HG03469 (cell line): ENCODE results near the gene CHD2.
A peak's percentile ranks its signal among the peaks of the same experiment; 100 is the strongest.
"Not testable (repeated sequence)": the region's sequence is repeated elsewhere in the genome, so short reads cannot be mapped to it uniquely, and the experiment has no call there.

Experiments
- ATAC-seq: cut with Tn5 transposase; IDR thresholded peaks from one replicate; pipeline ENCODE4 v1.9.1; 2021; ENCODE audit warnings: mild to moderate bottlenecking, moderate library complexity, moderate number of reproducible peaks; ENCODE audit not compliant: unreplicated experiment

The CHD2 gene

DNA sequence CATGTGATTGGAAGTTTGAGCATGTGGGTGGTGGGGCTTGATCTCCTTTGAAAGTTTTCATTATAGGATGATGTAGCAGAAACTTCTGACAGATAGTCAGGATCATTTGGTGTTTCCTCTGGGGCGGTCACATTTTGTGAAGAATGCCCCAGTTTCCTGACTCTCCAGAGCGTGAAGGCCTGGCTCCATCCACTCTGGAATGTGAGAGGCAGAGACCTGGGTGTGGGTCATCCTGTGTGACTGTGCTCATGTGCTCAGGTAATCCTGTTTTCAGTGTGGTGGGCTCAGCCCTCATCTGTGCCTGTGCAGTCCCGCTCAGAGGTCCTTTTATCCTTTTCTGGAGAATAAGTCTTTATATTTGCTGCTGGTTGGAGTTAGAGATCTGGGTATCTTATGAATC, 107.9 kb downstream of the CHD2 start:
- ATAC-seq, result no peak

DNA sequence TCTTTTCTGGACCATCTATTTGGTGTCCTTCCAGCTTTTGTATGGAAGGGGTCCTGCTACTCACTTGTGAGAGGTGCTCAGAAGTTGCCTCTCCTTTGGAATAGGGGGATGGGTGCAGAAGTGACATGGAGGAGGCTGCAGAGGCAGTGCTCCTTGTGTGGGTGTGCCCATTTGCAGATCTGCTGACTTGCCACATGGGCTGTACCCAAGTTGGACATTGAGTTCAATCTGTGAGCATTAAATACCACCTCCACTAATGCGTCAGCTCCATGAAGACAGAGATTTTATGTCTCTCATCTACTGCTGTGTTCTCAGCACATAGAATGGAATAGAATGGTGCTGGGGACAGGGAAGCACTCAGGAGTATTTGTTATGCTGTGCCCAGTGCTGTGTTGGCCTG, 112.7 kb downstream of the CHD2 start:
- no peak for ATAC-seq

DNA sequence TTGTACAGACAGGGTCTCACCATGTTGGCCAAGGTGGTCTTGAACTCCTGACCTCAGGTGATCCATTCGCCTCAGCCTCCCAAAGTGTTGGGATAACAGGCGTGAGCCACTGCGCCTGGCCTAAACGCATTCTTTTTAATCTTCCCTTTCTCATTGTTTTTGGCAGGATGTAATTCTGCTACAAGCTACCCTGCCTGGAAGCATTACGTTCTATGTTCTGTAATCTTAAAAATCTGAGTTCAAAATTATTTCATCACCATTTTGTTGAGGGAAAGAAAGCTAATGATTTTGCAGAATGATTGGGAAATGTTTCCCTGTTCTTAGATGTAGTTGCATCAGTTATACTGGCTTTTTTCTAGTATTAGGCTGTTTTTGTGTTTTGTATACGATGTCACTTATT, 117.4 kb downstream of the CHD2 start:
- no peak for ATAC-seq

DNA sequence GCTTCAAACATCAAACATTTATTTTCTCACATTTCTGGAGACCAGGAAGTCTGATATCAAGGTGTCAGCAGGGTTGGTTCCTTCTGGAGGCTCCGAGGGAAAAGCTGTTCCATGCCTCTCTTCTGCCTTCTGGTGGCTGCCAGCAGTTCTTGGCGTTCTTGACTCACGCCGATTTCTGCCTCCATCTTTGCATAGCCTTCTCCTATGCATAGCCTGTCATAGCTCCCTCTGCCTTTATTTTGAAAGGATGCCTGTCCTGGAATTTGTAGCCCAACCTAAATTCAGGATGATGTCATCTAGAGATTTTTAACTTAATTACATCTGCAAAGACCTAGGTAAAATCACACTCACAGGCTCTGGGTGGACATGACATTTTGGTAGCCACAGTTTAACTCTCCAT, 118.5 kb downstream of the CHD2 start:
- no peak for ATAC-seq

DNA sequence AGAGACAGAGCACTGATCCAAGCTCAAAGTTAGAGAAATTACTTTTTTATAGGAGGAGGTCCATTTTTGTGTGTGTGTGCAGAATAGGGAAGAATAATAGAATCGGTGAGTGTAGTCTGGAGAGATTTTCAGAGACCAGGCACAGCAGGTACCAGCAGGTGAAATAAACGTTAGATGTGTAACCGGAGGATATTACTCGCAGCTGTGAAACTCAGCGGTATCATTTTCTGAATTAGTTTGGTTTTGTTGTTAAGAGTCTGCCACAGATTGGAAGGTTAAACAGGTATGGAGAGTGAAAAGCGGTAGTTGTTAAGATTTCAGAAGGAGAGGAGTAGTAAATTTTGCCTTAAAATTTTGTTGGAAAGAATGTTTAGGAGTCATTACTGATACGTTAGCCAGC, 119.0 kb downstream of the CHD2 start:
- ATAC-seq, result no peak

DNA sequence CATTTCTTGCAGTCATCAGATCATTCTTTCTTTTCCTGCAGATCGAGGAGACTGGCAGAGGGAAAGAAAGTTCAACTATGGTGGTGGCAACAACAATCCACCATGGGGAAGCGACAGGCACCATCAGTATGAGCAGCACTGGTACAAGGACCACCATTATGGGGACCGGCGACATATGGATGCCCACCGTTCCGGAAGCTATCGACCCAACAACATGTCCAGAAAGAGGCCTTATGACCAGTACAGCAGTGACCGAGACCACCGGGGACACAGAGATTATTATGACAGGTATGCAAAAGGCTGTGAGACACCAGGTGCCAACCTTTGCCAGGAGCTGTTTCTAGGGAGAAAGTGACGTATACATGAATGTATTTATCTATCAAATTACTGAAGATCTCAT, 119.8 kb downstream of the CHD2 start:
- no peak for ATAC-seq

DNA sequence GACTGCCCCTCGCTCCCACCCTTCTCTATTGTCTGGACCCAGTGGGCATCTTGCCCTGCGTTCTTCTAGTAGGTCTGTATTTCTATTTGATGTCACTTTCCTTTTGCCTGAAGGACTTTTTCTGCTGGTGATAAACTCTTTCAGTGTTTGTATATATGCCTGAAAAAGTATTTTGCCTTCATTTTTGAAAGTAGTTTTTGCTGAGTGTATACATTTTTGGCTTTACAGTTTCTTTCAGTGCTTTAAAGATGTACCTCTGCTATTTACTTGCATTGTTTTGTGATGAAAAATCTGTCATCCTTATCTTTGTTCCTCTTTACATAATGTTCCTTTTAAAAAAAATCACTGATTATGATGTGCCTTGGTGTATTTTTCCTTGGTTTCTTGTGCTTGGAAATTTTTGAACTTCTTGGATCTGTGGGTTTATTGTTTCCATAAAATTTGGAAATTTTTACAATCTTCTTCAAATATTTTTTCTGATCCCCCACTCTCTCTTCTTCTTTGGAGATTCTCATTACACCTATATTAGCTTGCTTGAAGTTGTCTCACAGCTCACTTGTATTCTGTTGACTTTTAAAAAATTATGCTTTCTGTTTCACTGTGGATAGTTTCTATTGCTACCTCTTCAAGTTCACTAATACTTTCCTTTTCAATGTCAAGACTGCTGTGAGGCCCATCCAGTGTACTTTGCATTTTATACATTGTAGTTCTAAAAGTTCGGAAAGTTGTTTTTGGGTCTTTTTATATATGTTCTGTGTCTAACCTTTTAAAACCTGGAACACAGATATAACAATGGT, 121.0 kb downstream of the CHD2 start:
- no peak for ATAC-seq

DNA sequence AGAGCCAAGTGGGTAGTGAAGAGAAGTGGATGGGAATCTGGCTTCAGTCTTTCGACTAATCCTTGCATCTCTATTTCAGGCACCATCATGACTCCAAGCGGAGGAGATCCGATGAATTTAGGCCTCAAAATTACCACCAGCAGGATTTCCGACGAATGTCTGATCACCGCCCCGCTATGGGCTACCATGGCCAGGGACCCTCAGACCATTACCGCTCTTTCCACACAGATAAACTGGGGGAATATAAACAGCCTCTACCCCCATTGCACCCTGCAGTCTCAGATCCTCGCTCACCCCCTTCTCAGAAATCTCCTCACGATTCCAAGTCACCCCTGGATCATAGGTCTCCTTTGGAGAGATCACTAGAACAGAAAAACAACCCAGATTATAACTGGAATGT, 124.2 kb downstream of the CHD2 start:
- no peak for ATAC-seq

DNA sequence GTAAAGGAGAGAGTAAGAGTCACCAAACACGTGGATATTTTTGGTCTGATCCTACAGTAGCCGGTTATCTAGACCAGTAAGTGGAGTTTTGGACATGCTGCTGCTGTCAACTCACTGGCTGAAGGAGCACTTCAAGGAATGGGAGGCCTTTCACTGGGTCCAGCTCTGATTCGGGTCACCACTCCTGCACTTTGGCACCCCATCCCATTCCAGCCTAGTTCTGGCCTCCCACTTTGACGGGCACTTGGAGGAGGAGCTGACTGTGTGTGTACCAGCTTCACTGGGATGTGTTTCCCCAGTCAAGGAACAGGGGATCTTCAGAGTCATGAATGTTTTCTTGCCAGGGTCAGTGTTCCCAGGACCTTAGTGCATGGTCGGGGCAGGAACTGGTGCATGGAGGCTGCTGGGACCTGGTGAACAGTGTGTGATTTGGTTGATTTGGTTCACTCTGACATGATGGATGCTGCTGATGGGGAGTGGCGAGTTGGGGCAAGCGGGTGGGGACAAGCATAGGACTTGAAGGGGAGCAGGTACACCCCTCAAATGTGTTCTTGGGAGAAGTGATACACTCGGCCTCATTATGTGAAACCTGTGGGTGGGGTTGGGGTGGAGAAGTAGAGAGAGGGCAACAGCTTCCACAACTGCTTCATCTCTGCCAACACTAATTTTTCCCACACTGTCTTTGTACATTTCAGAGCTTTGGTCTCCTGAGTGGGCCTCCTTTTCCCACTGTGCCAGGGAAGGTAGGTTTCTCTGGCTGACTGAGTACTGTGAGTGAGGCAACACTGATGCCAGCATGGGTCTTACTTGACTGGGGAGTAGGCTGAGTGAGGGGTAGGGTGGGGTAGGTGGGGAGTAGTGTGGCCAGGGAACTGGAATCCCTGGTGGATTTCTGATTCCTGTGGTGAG, 124.8 kb downstream of the CHD2 start:
- ATAC-seq, result no peak

DNA sequence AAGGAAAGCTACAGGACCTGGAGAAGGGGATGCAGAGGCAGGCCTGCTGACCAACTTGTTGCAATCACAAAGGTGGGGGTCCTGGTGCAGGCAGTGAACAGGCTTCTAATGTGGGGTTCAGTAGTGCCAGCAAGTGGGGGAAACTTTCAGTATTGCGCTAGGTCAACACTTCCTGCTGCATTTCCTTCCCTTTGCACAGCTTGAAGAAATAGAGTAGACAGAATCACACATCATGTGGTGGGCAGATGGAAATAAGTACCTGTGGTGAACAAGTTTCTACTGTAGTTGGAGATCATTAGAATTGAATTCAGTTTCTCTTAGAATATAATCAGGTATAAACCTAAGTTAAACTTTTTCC, 125.5 kb downstream of the CHD2 start:
- no peak for ATAC-seq

DNA sequence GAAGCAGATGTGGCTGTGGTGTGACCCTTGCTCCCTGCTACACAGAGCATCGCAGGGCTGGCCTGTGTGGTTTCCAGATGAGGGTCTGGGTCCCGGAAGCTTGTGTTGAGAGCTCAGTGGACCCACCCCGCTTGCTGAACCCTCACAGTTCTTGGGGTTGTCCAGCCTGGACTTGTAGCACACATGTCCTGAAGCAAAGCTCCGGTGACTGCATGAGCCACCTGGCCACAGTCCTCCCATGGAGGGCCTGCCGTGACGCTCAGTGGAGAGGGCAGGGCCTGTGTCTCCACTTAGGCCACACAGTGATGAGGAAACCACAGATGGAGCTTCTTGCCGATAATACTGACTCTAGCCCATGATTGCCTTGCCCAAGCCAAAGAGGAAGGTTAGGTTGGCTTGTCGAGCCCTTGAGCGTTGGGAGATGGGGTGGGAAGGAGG, 126.3 kb downstream of the CHD2 start:
- no peak for ATAC-seq

DNA sequence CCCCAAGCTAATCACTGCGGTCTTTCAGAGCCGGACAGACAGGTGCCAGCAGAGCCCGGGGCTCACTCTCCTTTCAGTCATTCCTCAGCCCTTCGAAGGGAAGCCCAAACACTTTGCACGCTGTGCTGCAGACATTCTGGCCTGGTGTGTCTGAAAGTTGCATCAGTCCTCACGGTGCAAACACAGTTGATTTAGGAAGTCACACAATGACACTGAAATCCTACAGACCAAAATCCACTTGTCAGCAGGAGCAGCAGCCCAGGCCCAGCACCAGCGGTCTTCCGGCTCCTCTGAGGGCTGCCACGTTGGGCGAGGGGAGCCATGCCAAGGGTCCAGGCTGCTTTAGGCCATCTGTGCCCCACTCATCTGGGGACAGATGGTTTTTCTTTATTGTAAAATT, 127.3 kb downstream of the CHD2 start:
- ATAC-seq, result no peak

DNA sequence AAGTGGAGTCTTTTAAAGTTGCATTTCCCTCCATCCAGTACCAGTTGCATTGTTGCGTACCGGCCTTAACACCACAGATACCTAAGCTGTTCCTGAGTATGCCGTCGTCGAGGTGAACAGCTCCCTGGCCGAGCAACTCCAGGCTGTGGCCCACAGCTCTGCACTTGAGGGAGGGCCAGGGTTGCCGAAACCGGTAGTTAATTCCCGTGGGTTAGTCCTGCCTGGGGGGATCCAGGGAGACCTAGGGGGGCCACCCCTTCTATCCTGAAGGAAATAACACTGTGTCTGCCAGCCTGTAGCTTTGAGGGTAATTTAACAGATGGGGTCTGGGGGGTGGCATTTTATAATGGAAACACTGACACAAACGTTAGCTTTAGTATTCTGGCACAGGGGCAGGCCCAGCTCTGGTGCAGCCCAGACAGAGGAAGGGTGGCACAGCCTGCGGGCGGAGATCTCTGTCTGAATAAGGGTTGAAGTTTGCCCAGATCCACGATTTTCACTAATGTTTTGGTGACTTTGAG, 128.0 kb downstream of the CHD2 start:
- no peak for ATAC-seq

DNA sequence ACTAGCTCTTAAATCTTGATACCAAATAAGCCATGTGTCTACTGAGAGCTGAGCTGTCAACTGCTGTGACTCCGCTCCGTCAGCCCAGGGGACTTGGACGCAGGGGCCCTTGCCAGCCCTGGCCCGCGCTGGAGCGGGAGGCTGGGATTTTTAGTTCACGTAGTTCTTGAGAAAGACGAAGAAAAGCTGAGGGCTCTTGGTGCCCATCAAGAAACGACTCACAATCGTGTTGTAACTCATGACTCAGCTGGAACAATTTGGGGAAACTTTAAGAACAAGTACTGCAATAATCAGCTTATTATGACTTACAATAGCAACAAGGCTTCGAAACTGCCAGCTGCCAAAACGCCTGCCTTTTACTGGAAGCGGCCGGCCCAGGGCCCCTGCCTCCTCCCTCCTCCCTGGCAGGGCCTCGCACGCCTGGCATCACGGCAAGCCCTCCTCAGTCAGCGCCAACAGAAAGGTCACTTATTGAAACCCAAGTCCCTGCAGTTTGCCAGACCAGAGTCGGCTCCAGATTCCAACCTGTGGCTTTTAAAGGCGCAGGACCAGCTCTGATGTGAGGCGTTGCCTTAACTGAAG, 128.6 kb downstream of the CHD2 start:
- no peak for ATAC-seq

DNA sequence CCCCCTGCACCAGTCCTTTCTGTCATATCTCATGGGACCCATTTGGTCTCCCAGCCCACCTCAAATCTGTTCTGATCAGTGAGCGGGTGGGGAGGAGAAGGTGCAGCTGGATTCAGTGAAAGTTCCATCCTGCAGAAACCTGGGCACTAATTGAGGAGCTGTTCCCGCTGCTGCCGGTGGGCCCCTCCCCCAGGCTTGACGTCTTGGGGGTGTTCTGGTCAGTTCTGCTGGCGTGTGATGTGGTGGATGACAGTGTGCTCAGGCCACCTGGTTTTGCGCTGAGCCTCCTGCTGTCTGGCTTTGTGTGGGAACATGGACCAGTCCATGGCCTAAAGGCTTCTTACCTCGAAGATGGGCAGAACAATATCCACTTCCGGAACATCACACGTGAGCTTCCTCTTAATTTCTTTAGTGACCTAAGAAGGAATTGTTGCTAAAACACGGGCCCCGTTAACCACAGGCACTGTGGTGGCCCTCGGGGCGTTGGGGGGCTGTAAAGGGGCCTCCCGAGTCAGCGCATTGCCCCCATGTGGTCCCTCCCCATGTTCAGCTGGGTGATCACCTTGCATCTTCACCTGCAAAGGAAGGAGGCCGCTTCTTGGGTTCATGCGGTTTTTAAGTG, 129.2 kb downstream of the CHD2 start:
- ATAC-seq, result no peak

DNA sequence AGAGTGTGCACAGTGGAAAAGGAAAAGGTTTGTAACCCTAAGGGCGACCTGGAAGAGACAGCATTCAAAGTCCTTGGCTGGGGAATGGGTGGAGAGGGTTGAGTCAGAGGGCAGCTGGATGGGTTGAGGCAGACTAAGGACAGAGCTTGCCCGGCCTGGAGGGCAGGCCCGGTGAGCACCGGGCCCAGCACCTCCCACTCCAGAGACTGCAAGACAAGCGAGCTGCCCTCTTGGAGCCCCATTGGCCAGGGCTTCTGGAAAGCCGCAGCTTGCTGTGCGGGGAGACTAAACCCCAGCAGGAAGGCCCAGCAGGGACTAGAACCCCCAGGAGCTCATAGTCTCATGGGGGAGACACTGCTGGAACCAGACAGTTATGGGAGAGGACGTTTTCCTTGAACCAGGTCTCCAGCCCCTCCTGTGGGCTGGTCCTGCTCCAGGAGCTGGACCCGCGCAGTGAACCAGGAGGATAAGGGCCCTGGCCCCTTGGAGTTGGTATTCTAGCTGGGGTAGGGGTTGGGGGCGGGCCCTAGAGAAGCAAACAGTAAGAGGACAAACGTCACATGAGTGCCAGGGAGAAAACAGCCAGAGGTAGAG, 129.8 kb downstream of the CHD2 start:
- no peak for ATAC-seq

DNA sequence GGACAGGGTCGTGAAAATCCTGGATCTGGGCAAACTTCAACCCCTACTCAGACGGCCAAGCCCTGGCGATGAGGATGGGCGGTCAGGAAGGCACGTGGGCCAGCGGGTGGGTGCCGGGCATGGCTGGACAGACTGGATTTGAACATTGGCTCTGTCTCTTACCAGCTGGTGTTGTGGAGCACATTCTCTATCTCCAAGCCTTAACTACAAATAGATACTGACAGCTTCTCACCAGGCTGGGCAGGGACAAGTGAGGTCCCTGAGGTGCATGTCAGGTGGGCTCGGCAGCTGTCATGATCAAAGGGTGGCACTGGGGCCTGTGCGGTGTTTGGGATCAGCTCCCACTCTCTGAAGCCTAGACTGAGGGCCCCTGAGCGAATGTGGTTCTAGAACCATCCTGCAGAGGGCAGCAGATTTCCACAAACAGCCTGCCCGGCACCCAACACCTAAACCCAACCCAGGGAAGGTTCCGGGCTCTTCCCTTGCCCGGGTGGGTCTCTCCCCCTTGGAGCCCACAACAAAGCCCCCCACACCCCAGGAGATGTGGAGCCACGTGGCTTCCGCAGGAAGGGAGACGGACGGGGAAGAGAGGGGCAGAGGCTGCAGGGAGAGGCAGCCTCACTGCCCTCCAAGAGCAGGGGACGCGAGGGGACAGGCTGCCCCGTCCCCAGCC, 130.4 kb downstream of the CHD2 start:
- ATAC-seq, result peak; percentile 72

DNA sequence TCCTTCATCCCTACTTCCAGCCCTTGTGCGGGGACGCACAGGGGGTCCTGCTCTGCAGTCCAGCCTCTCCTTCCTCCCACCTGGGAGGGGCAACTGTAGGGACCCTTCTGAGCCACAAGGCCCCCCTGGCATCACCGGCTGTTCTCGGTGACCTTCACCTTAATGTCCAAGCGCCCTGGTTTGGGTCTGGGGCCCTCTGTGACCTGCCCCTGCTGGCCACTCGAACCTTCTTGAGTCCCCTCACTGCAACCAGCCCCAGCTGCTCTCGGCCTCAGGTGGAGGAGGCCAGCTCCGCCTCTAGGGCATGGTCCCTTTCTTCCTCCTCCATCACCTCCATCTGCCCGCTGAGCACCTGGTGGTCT, 131.0 kb downstream of the CHD2 start:
- ATAC-seq, result no peak

DNA sequence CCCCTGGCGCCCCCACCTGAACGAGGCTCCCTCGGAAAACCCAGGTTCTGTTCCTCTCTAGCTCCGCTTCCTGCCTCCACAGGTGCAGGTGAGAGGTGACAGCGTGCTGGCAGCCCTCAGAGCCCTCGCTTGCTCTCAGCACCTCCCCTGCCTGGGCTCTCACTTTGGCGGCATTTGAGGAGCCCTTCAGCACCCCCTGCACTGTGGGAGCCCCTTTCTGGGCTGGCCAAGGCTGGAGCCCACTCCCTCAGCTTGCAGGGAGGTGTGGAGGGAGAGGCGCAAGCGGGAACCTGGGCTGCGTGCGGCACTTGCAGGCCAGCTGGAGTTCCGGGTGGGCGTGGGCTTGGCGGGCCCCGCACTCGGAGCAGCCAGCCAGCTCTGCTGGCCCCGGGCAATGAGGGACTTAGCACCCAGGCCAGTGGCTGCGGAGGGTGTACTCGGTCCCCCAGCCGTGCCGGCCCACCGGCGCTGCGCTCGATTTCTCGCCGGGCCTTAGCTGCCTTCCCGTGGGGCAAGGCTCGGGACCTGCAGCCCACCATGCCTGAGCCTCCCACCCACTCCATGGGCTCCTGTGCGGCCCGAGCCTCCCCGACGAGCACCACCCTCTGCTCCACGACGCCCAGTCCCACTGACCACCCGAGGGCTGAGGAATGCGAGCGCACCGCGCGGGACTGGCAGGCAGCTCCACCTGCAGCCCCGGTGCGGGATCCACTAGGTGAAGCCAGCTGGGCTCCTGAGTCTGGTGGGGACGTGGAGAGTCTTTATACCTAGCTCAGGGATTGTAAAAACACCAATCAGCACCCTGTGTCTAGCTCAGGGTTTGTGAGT, 131.6 kb downstream of the CHD2 start:
- ATAC-seq, result not testable (repeated sequence)
